ENCODE data around the gene TNFAIP8L2.
"Not testable (repeated sequence)": the region's sequence is repeated elsewhere in the genome, so short reads cannot be mapped to it uniquely, and the experiment has no call there.

The TNFAIP8L2 gene

GRCh38 chr1:151193304-151193703, 36.9 kb downstream of the TNFAIP8L2 start:
- DNase-seq: no peak

- no peak for DNase-seq
Measured at GRCh38 chr1:151193856-151194255, 37.4 kb downstream of the TNFAIP8L2 start.

- not testable (repeated sequence) for DNase-seq
Measured at GRCh38 chr1:151194894-151195594, 38.6 kb downstream of the TNFAIP8L2 start.

GRCh38 chr1:151196292-151196800, 39.9 kb downstream of the TNFAIP8L2 start:
- peak; percentile 90 for DNase-seq

- DNase-seq: no peak
Measured at GRCh38 chr1:151197863-151198253, 41.4 kb downstream of the TNFAIP8L2 start.

- DNase-seq: peak; percentile 100
Measured at GRCh38 chr1:151198254-151199127, 42.0 kb downstream of the TNFAIP8L2 start, which contains the start of gene PIP5K1A. PIP5K1A (plus strand) TSS chr1:151198552; CDS start chr1:151198997, 445 bp downstream.

- DNase-seq: peak; percentile 44
Measured at GRCh38 chr1:151199873-151200581, 43.6 kb downstream of the TNFAIP8L2 start.

GRCh38 chr1:151205381-151205965, 49.0 kb downstream of the TNFAIP8L2 start:
- DNase-seq: not testable (repeated sequence)
